Neural cell (in vitro differentiated cells): ENCODE measurements around the gene PITHD1. TPM values are rescaled to one million over a fixed set of nuclear protein-coding genes. Genes with fewer than 3 reads are reported as not detected.

Experiments
- H2AFZ ChIP-seq: fragments of 200-600, 300-800 bp; sonication (generic), shearing (Covaris generic); 2 replicates; pipeline ENCODE4 v1.6.0; 2014; ENCODE audit warnings: low read depth, mild to moderate bottlenecking, antibody characterized with exemption, low read length, moderate library complexity
- H3F3A ChIP-seq: fragments of 200-600 bp; shearing (Covaris generic); 2 replicates; pipeline ENCODE4 v1.6.1; 2016; ENCODE audit warnings: mild to moderate bottlenecking, moderate library complexity, mixed read lengths, antibody characterized with exemption, low read length; ENCODE audit not compliant: insufficient read depth, poor library complexity, severe bottlenecking
- H3K27ac ChIP-seq: fragments of 200-600, 300-800 bp; sonication (generic), shearing (Covaris generic); 2 replicates; pipeline ENCODE4 v1.5.1; 2014; ENCODE audit warnings: mild to moderate bottlenecking, low read length, moderate library complexity
- H3K27me3 ChIP-seq: fragments of 300-800, 200-600 bp; sonication (generic), shearing (Covaris generic); 2 replicates; pipeline ENCODE4 v1.6.0; 2014; ENCODE audit warnings: mild to moderate bottlenecking, low read depth, low read length, moderate library complexity; ENCODE audit not compliant: insufficient read depth
- H3K36me3 ChIP-seq: fragments of 300-800, 200-600 bp; sonication (generic), shearing (Covaris generic); 2 replicates; pipeline ENCODE4 v1.5.1; 2014; ENCODE audit warnings: mild to moderate bottlenecking, antibody characterized with exemption, low read length, moderate library complexity; ENCODE audit not compliant: insufficient read depth
- H3K4me2 ChIP-seq: fragments of 300-800, 200-600 bp; sonication (generic), shearing (Covaris generic); 2 replicates; pipeline ENCODE4 v1.6.0; 2014; ENCODE audit warnings: mild to moderate bottlenecking, low read length
- H3K4me3 ChIP-seq: fragments of 300-800, 200-600 bp; sonication (generic), shearing (Covaris generic); 2 replicates; pipeline ENCODE4 v1.5.1; 2014; ENCODE audit warnings: mild to moderate bottlenecking, low read length, moderate library complexity
- H3K79me2 ChIP-seq: fragments of 200-600 bp; shearing (Covaris generic); replicated peaks from 2 replicates; pipeline ENCODE4 v1.6.0; 2014; ENCODE audit warnings: mild to moderate bottlenecking, low read length, moderate library complexity; ENCODE audit not compliant: insufficient read depth
- H3K9ac ChIP-seq: fragments of 300-800, 200-600 bp; sonication (generic), shearing (Covaris generic); 2 replicates; pipeline ENCODE4 v1.6.1; 2016; ENCODE audit warnings: mild to moderate bottlenecking, low read length, mixed read lengths
- H3K9me2 ChIP-seq: fragments of 200-600 bp; shearing (Covaris generic); 2 replicates; pipeline ENCODE4 v1.6.1; 2016; ENCODE audit warnings: mild to moderate bottlenecking, low read length, mixed read lengths; ENCODE audit not compliant: insufficient read depth
- H3K9me3 ChIP-seq: fragments of 200-600, 300-800 bp; sonication (generic), shearing (Covaris generic); 2 replicates; pipeline ENCODE4 v1.6.1; 2016; ENCODE audit warnings: mild to moderate bottlenecking, mixed run types, low read length, moderate library complexity, mixed read lengths
- H4K20me1 ChIP-seq: fragments of 200-600 bp; shearing (Covaris generic); 2 replicates; pipeline ENCODE4 v1.6.1; 2016; ENCODE audit warnings: mild to moderate bottlenecking, mixed run types; ENCODE audit not compliant: insufficient read depth
- CTCF ChIP-seq: fragments of 450-650 bp; IDR thresholded peaks from 2 replicates; pipeline ENCODE4 v1.5.1; 2014; ENCODE audit warnings: antibody characterized with exemption, mild to moderate bottlenecking, moderate library complexity; ENCODE audit not compliant: poor library complexity, severe bottlenecking
- EP300 ChIP-seq: fragments of 450-650 bp; conservative IDR thresholded peaks from 2 replicates; pipeline ENCODE4 v1.6.1; 2014; ENCODE audit warnings: antibody characterized with exemption, mild to moderate bottlenecking, moderate library complexity; ENCODE audit not compliant: poor library complexity, severe bottlenecking
- EZH2 ChIP-seq: fragments of 200-600, 300-800 bp; shearing (Covaris generic), sonication (generic); IDR thresholded peaks from 2 replicates; pipeline ENCODE4 v1.6.1; 2014; ENCODE audit warnings: antibody characterized with exemption, low read length, borderline replicate concordance, mild to moderate bottlenecking; ENCODE audit not compliant: insufficient read depth, poor library complexity, severe bottlenecking
- MXI1 ChIP-seq: fragments of 450-650 bp; conservative IDR thresholded peaks from 2 replicates; pipeline ENCODE4 v1.6.1; 2014; ENCODE audit warnings: antibody characterized with exemption, mild to moderate bottlenecking; ENCODE audit not compliant: poor library complexity, severe bottlenecking
- RAD21 ChIP-seq: fragments of 450-650 bp; conservative IDR thresholded peaks from 2 replicates; pipeline ENCODE4 v1.6.1; 2014; ENCODE audit warnings: antibody characterized with exemption, mild to moderate bottlenecking, moderate library complexity
- SMC3 ChIP-seq: fragments of 450-650 bp; conservative IDR thresholded peaks from 2 replicates; pipeline ENCODE4 v1.6.1; 2014; ENCODE audit warnings: antibody characterized with exemption, mild to moderate bottlenecking, moderate library complexity; ENCODE audit not compliant: poor library complexity
- TAF1 ChIP-seq: IDR thresholded peaks from 2 replicates; pipeline ENCODE4 v1.6.1; 2012; ENCODE audit warnings: low read depth
- polyA plus RNA-seq: library from polyadenylated mRNA; depleted of rRNA; stranded (reverse); fragments of >200 nt; gene quantifications from 2 replicates; pipeline ENCODE4 v1.2.3, GENCODE V29; 2014
- TF ChIP-seq, protein P1 (sequence below): IDR thresholded peaks from 2 replicates; pipeline ENCODE4 v1.6.1; 2012; ENCODE audit warnings: borderline replicate concordance

Gene PITHD1
- polyA plus RNA-seq, 1 donor from 2014 or later = 267 TPM

- no peaks in the 10 kb centered on the region for H3K36me3 ChIP-seq
- H3K79me2 ChIP-seq = no peaks in the 10 kb centered on the region
- H3K9ac ChIP-seq = no peak overlapping the region
- no peaks in the 10 kb centered on the region for H3K9me2 ChIP-seq
- no peaks in the 10 kb centered on the region for H4K20me1 ChIP-seq
- no peak overlapping the region for H3K27ac ChIP-seq
- TF ChIP-seq, protein P1, sequence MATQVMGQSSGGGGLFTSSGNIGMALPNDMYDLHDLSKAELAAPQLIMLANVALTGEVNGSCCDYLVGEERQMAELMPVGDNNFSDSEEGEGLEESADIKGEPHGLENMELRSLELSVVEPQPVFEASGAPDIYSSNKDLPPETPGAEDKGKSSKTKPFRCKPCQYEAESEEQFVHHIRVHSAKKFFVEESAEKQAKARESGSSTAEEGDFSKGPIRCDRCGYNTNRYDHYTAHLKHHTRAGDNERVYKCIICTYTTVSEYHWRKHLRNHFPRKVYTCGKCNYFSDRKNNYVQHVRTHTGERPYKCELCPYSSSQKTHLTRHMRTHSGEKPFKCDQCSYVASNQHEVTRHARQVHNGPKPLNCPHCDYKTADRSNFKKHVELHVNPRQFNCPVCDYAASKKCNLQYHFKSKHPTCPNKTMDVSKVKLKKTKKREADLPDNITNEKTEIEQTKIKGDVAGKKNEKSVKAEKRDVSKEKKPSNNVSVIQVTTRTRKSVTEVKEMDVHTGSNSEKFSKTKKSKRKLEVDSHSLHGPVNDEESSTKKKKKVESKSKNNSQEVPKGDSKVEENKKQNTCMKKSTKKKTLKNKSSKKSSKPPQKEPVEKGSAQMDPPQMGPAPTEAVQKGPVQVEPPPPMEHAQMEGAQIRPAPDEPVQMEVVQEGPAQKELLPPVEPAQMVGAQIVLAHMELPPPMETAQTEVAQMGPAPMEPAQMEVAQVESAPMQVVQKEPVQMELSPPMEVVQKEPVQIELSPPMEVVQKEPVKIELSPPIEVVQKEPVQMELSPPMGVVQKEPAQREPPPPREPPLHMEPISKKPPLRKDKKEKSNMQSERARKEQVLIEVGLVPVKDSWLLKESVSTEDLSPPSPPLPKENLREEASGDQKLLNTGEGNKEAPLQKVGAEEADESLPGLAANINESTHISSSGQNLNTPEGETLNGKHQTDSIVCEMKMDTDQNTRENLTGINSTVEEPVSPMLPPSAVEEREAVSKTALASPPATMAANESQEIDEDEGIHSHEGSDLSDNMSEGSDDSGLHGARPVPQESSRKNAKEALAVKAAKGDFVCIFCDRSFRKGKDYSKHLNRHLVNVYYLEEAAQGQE = no peak
- TF ChIP-seq SMC3 = no peak
- TF ChIP-seq CTCF = no peak
- no peak for TF ChIP-seq EZH2
- TF ChIP-seq EP300 = no peak
- TF ChIP-seq RAD21 = no peak
- TF ChIP-seq MXI1 = no peak
- H3K4me3 ChIP-seq = no peak overlapping the region
- no peak overlapping the region for H3K4me2 ChIP-seq
- H3K27me3 ChIP-seq = no peaks in the 10 kb centered on the region
- H3F3A ChIP-seq = no peaks in the 10 kb centered on the region
- H3K9me3 ChIP-seq = no peaks in the 10 kb centered on the region
- no peak overlapping the region for H2AFZ ChIP-seq
Observed at GRCh38 chr1:23814016-23814415, 35.8 kb downstream of the PITHD1 start.

- Histone ChIP-seq H3K36me3 (no peaks in the 10 kb centered on the region), H3K4me2 (no peak overlapping the region), H3K4me3 (no peak overlapping the region), H3F3A (no peaks in the 10 kb centered on the region), H3K27me3 (no peaks in the 10 kb centered on the region), H4K20me1 (no peaks in the 10 kb centered on the region), H2AFZ (no peak overlapping the region), H3K9me2 (no peaks in the 10 kb centered on the region), H3K9ac (no peak overlapping the region), H3K9me3 (no peaks in the 10 kb centered on the region), H3K27ac (no peak overlapping the region), H3K79me2 (no peaks in the 10 kb centered on the region)
- no peak for TF ChIP-seq TAF1
- TF ChIP-seq CTCF = no peak
- TF ChIP-seq MXI1 = no peak
- TF ChIP-seq RAD21 = no peak
- no peak for TF ChIP-seq SMC3
- no peak for TF ChIP-seq EZH2
Observed at GRCh38 chr1:23816361-23816760, 38.1 kb downstream of the PITHD1 start.
